Activated CD4-positive, alpha-beta T cell treated with anti-CD3 and anti-CD28 coated beads, Interleukin-2, amount 10 ng/mL, durations not matched to agents 24 days and 14 days (primary cell): Measurements from ENCODE around the gene RUNDC3A. TPM values are rescaled to one million over a fixed set of nuclear protein-coding genes. Genes with fewer than 3 reads are reported as not detected.
A peak's percentile ranks its signal among the peaks of the same experiment; 100 is the strongest.
"Not testable (repeated sequence)": the region's sequence is repeated elsewhere in the genome, so short reads cannot be mapped to it uniquely, and the experiment has no call there.

Source experiments
- DNase-seq: peaks from one replicate; pipeline ENCODE4 v3.0.0; 2022
- H3K27ac Mint-ChIP-seq: one replicate; pipeline ENCODE4 v1.8.0; 2022; ENCODE audit warnings: mild to moderate bottlenecking, mixed read lengths
- H3K27me3 Mint-ChIP-seq: one replicate; pipeline ENCODE4 v1.8.0; 2022; ENCODE audit warnings: mixed read lengths
- H3K36me3 Mint-ChIP-seq: one replicate; pipeline ENCODE4 v1.8.0; 2022; ENCODE audit warnings: low read depth, mild to moderate bottlenecking, mixed read lengths
- H3K4me1 Mint-ChIP-seq: one replicate; pipeline ENCODE4 v1.8.0; 2021; ENCODE audit warnings: mixed read lengths
- H3K4me3 Mint-ChIP-seq: one replicate; pipeline ENCODE4 v1.8.0; 2022; ENCODE audit warnings: mild to moderate bottlenecking, moderate library complexity, mixed read lengths
- H3K9me3 Mint-ChIP-seq: one replicate; pipeline ENCODE4 v1.8.0; 2021; ENCODE audit warnings: mixed read lengths
- intact Hi-C: fragments of 100-400 bp; cut with micrococcal nuclease; formaldehyde crosslinking; loops from one replicate; pipeline ENCODE4 v1.15.1; 2023
- total RNA-seq: library from RNA; stranded (reverse); gene quantifications from 2 replicates; pipeline ENCODE4 v1.2.3, GENCODE V29; 2022

RUNDC3A gene
- total RNA-seq, 1 donor from 2014 or later = 0.42 TPM

GRCh38 chr17:44318077-44318892 is 9.9 kb downstream of the RUNDC3A start:
- H3K36me3 Mint-ChIP-seq = peaks cover 25% of the 10 kb centered on the region
- no peaks in the 10 kb centered on the region for H3K9me3 Mint-ChIP-seq
- peaks cover 33% of the 10 kb centered on the region for H3K27me3 Mint-ChIP-seq
- no peak for DNase-seq
- intact Hi-C loops = no loop called here
- no peak overlapping the region for H3K27ac Mint-ChIP-seq
- peaks cover 13% of the 10 kb centered on the region for H3K4me1 Mint-ChIP-seq
- no peak overlapping the region for H3K4me3 Mint-ChIP-seq

- H3K27me3 Mint-ChIP-seq = peaks cover 23% of the 10 kb centered on the region
- DNase-seq = no peak
- H3K27ac Mint-ChIP-seq = no peak overlapping the region
- peaks cover 31% of the 10 kb centered on the region for H3K36me3 Mint-ChIP-seq
- H3K4me1 Mint-ChIP-seq = peaks cover 17% of the 10 kb centered on the region
- no peak overlapping the region for H3K4me3 Mint-ChIP-seq
- no peaks in the 10 kb centered on the region for H3K9me3 Mint-ChIP-seq
- intact Hi-C loops = no loop called here
These were observed 11.7 kb downstream of the RUNDC3A start for GRCh38 chr17:44320066-44320465.

GRCh38 chr17:44321246-44322120 is 13.1 kb downstream of the RUNDC3A start:
- Mint-ChIP-seq H3K4me1 (peaks cover 14% of the 10 kb centered on the region), H3K9me3 (no peaks in the 10 kb centered on the region), H3K4me3 (no peak overlapping the region), H3K27me3 (peaks cover 12% of the 10 kb centered on the region), H3K36me3 (peaks cover 34% of the 10 kb centered on the region), H3K27ac (no peak overlapping the region)
- intact Hi-C loops = no loop called here
- no peak for DNase-seq

- Mint-ChIP-seq H3K4me1 (peaks cover 16% of the 10 kb centered on the region), H3K27ac (no peak overlapping the region), H3K36me3 (peaks cover 33% of the 10 kb centered on the region), H3K27me3 (peaks cover 3% of the 10 kb centered on the region), H3K9me3 (no peaks in the 10 kb centered on the region), H3K4me3 (peak overlapping the region; percentile 52)
- DNase-seq = no peak
- intact Hi-C loops = no loop called here
These were observed 14.0 kb downstream of the RUNDC3A start for GRCh38 chr17:44322236-44322895.

GRCh38 chr17:44323359-44324091 is 15.1 kb downstream of the RUNDC3A start:
- intact Hi-C loops = loop anchor here (2.0 kb wide), 2 partner anchors 15 to 257 kb away; partner anchors contain the start of genes LSM12 and RUNDC3A
- Mint-ChIP-seq H3K9me3 (no peaks in the 10 kb centered on the region), H3K27me3 (no peaks in the 10 kb centered on the region), H3K36me3 (peaks cover 28% of the 10 kb centered on the region), H3K4me3 (peak overlapping the region; percentile 94), H3K27ac (peak overlapping the region; percentile 82), H3K4me1 (peaks cover 20% of the 10 kb centered on the region)
- DNase-seq = no peak

- H3K36me3 Mint-ChIP-seq = peaks cover 25% of the 10 kb centered on the region
- H3K4me3 Mint-ChIP-seq = peak overlapping the region; percentile 94
- no peaks in the 10 kb centered on the region for H3K27me3 Mint-ChIP-seq
- peaks cover 20% of the 10 kb centered on the region for H3K4me1 Mint-ChIP-seq
- no peaks in the 10 kb centered on the region for H3K9me3 Mint-ChIP-seq
- intact Hi-C loops = loop anchor here (2.0 kb wide), 2 partner anchors 15 to 257 kb away; partner anchors contain the start of genes LSM12 and RUNDC3A
- peak overlapping the region; percentile 82 for H3K27ac Mint-ChIP-seq
- no peak for DNase-seq
These were observed 15.7 kb downstream of the RUNDC3A start for GRCh38 chr17:44324092-44324570.

- H3K9me3 Mint-ChIP-seq = no peaks in the 10 kb centered on the region
- intact Hi-C loops = loop anchor here (1.0 to 5.0 kb wide), 4 partner anchors 16 to 258 kb away; partner anchors contain the start of genes HROB, LSM12 and RUNDC3A
- H3K36me3 Mint-ChIP-seq = peaks cover 20% of the 10 kb centered on the region
These were observed 16.3 kb downstream of the RUNDC3A start, which contains the start of gene SLC25A39 for GRCh38 chr17:44324571-44325275. Gene SLC25A39, minus strand, starts transcription at chr17:44324823. Its CDS starts 1,261 bp downstream, at chr17:44323562.

GRCh38 chr17:44326861-44327444 is 18.6 kb downstream of the RUNDC3A start:
- peak; percentile 98 for DNase-seq
- H3K27me3 Mint-ChIP-seq = no peaks in the 10 kb centered on the region
- H3K4me1 Mint-ChIP-seq = peaks cover 26% of the 10 kb centered on the region
- H3K9me3 Mint-ChIP-seq = no peaks in the 10 kb centered on the region
- peak overlapping the region; percentile 94 for H3K4me3 Mint-ChIP-seq
- H3K27ac Mint-ChIP-seq = peak overlapping the region; percentile 89
- intact Hi-C loops = loop anchor here (1.0 to 5.0 kb wide), 3 partner anchors 106 to 185 kb away; partner anchors contain the start of gene HROB
- peaks cover 12% of the 10 kb centered on the region for H3K36me3 Mint-ChIP-seq

More at GRCh38 chr17:44324571-44325275, 16.3 kb downstream of the RUNDC3A start, which contains the start of gene SLC25A39:
- Mint-ChIP-seq H3K27ac (peak within 1 kb of the TSS; percentile 96), H3K4me1 (peaks cover 20% of the 10 kb centered on the region), H3K27me3 (no peaks in the 10 kb centered on the region), H3K4me3 (peak within 1 kb of the TSS; percentile 94)
- DNase-seq = peak; percentile 99

- H3K4me3 Mint-ChIP-seq = peak overlapping the region; percentile 44
- H3K27ac Mint-ChIP-seq = peak overlapping the region; percentile 36
- no peak for DNase-seq
- peaks cover 25% of the 10 kb centered on the region for H3K4me1 Mint-ChIP-seq
- peaks cover 9% of the 10 kb centered on the region for H3K36me3 Mint-ChIP-seq
- H3K27me3 Mint-ChIP-seq = no peaks in the 10 kb centered on the region
- no peaks in the 10 kb centered on the region for H3K9me3 Mint-ChIP-seq
- intact Hi-C loops = loop anchor here (5.0 kb wide), 1 partner anchor 186 kb away; the partner anchor contains the start of gene HROB
These were observed 19.5 kb downstream of the RUNDC3A start for GRCh38 chr17:44327715-44328449.

GRCh38 chr17:44329516-44329915 is 21.1 kb downstream of the RUNDC3A start:
- H3K27ac Mint-ChIP-seq, DNase-seq, H3K4me3 Mint-ChIP-seq, H3K27me3 Mint-ChIP-seq, H3K36me3 Mint-ChIP-seq, H3K9me3 Mint-ChIP-seq: not testable (repeated sequence)
- peaks cover 19% of the 10 kb centered on the region for H3K4me1 Mint-ChIP-seq
- intact Hi-C loops = loop anchor here (5.0 kb wide), 1 partner anchor 187 kb away; the partner anchor contains the start of gene HROB

GRCh38 chr17:44330263-44330662 is 21.9 kb downstream of the RUNDC3A start:
- H3K36me3 Mint-ChIP-seq, H3K27ac Mint-ChIP-seq, H3K9me3 Mint-ChIP-seq, DNase-seq, H3K27me3 Mint-ChIP-seq, H3K4me3 Mint-ChIP-seq: not testable (repeated sequence)
- H3K4me1 Mint-ChIP-seq = peaks cover 17% of the 10 kb centered on the region
- intact Hi-C loops = loop anchor here (2.0 kb wide), 1 partner anchor 15 kb away; the partner anchor contains the start of gene GRN
